Spleen (tissue), 11 donors: ENCODE measurements around the gene TECPR1. TPM values are rescaled to one million over a fixed set of nuclear protein-coding genes. Genes with fewer than 3 reads are reported as not detected.

Experiments used
- DNase-seq: peaks from one replicate; pipeline ENCODE4 v3.0.0-alpha.2; 2020
- H3K27ac ChIP-seq, 8 donors: fragments of 200-600 bp; sonication (generic) in 7 of 8; 1 replicate in 4 of 8; 2 replicates in 4 of 8; pipeline versions ENCODE4 v1.5.0 to v1.8.0; 2016 to 2021; ENCODE audit warnings: inconsistent platforms in 4 of 8, mild to moderate bottlenecking in 4 of 8, moderate library complexity in 1 of 8
- H3K27me3 ChIP-seq, 7 donors: fragments of 200-600 bp; sonication (generic) in 6 of 7; replicated peaks in 1 of 7; 1 replicate in 4 of 7; 2 replicates in 3 of 7; pipeline versions ENCODE4 v1.5.0 to v1.8.0; 2016 to 2021; ENCODE audit warnings: inconsistent platforms in 3 of 7, mild to moderate bottlenecking in 1 of 7
- H3K36me3 ChIP-seq, 6 donors: fragments of 200-600 bp; sonication (generic) in 5 of 6; 1 replicate in 4 of 6; 2 replicates in 2 of 6; pipeline versions ENCODE4 v1.5.0 to v1.8.0; 2016 to 2021; ENCODE audit warnings: inconsistent platforms in 2 of 6
- H3K4me1 ChIP-seq, 6 donors: fragments of 200-600 bp; sonication (generic) in 5 of 6; 1 replicate in 3 of 6; 2 replicates in 3 of 6; pipeline versions ENCODE4 v1.5.0 to v1.8.0; 2016 to 2021; ENCODE audit warnings: inconsistent platforms in 3 of 6
- H3K4me3 ChIP-seq, 8 donors: fragments of 200-600 bp; sonication (generic) in 7 of 8; 1 replicate in 4 of 8; 2 replicates in 4 of 8; pipeline versions ENCODE4 v1.5.0 to v1.8.0; 2016 to 2021; ENCODE audit warnings: inconsistent platforms in 4 of 8, mild to moderate bottlenecking in 4 of 8, moderate library complexity in 2 of 8
- H3K9me3 ChIP-seq, 8 donors: fragments of 200-600 bp; sonication (generic) in 7 of 8; 1 replicate in 4 of 8; 2 replicates in 4 of 8; pipeline versions ENCODE4 v1.5.0 to v1.8.0; 2016 to 2021; ENCODE audit warnings: inconsistent platforms in 4 of 8
- POLR2A ChIP-seq, 3 donors: fragments of 450-650 bp; IDR thresholded peaks; one replicate each; pipeline ENCODE4 v1.5.1; 2017; ENCODE audit warnings: antibody characterized with exemption in 3 of 3, mild to moderate bottlenecking in 1 of 3
- POLR2AphosphoS5 ChIP-seq, 3 donors: sonication (generic); formaldehyde crosslinking; IDR thresholded peaks; one replicate each; pipeline ENCODE4 v1.5.1; 2017; ENCODE audit warnings: antibody characterized with exemption in 3 of 3
- WGBS, 5 donors: extraction: QIAGEN DNeasy Blood & Tissue Kit in 3 of 5; methylation state at CpG; one replicate each; pipeline versions ENCODE4 v1.1.5 to v1.1.7; 2013 to 2018; 5-methylcytosine and 5-hydroxymethylcytosine counted together
- intact Hi-C: fragments of 100-400 bp; cut with DNase I; formaldehyde crosslinking; loops from one replicate; pipeline ENCODE4 v1.15.0; 2023; ENCODE audit warnings: low total_unique reads
- polyA plus RNA-seq, 3 donors: library from polyadenylated mRNA; stranded (reverse); fragments of 200-250 nt; gene quantifications; one replicate each; pipeline ENCODE4 v1.2.1, GENCODE V29; 2013
- total RNA-seq, 7 donors: library from RNA; depleted of rRNA in 3 of 7; stranded (reverse); fragments of >200 nt in 3 of 7; fragmentation: NEBNext Ultra II Directional in 4 of 7; extraction: Animal tissue kit (Norgen Biotek cat#: 25700) in 4 of 7; gene quantifications; one replicate each; pipeline versions ENCODE4 v1.1.0 to v1.2.1, GENCODE V29; 2016 to 2021
- TF ChIP-seq, protein P1 (sequence below), 11 experiments: fragments of 200-600 bp in 7 of 11; fragments of 450-650 bp in 4 of 11; sonication (generic) in 4 of 11; IDR thresholded peaks in 8 of 11; conservative IDR thresholded peaks in 3 of 11; 1 replicate in 7 of 11; 2 replicates in 4 of 11; pipeline versions ENCODE4 v1.4.0 to v1.8.0; 2016 to 2021; ENCODE audit warnings: antibody characterized with exemption in 11 of 11, inconsistent platforms in 4 of 11, mild to moderate bottlenecking in 1 of 11
- donor health status: healthy with polysubstance abuse.
- donor health status: DM: no; HTN: no; CAD: no; lungs with moderate emphysema.
- donor health status: DM: no; HTN: no; CAD: no.
- donor health status: Bipolar disorder and iron deficiency.
- donor health status: healthy.
- donor health status: DM: no; HTN: no; CAD: no.
- donor health status: DM: yes; HTN: yes; CAD: no.

The TECPR1 gene
- total and polyA plus RNA-seq, 10 donors: 8.4 to 86.4 (median 40.1) TPM

DNA sequence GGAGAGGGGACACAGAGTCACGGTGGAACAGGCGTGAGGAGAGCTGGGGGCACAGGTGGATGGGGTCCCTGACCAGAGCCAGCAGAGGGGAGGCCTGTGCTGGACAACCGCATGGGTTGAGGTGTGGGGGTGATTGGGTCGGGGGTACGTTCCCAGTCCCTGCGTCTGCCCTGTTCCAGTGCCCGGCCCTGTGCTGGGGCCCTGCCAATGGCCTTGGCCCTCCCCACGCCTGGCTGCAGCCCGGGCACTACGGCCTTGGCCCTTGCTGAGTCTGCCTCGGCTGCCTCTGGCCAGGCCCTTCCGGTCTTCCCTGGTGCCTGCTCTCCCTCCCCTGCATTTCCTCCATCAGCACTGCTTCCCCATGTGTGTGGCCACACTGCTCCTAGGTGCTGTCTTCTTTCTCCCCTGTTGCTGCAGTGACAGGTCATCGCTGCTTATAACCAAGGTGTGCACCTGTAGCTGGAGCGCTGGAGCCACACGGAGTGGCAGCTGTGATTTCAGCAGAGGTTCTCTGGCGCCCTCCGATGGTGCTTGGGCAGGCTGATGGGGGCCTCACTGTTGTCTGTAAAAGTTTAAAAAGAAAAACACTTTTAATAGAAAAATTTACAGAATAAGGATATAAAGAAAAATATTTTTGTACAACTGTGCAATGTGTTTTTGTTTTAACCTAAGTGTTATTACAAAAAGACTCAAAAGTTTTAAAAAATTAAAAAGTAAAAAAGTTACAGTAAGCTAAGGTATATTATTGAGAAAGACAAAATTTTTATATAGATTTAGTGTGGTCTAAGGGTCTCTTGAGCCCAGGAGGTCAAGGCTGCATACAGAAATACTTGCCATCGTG is 86.0 kb downstream of the TECPR1 start:
- Histone ChIP-seq H3K27ac (peak overlapping the region in 3 of 8 donors; percentile 17 to 60 (median 43)), H3K36me3 (peaks cover 0 to 26% (median 1%) of the 10 kb centered on the region in 6 donors), H3K9me3 (no peaks in the 10 kb centered on the region), H3K4me3 (no peak overlapping the region), H3K4me1 (peaks cover 0 to 69% (median 37%) of the 10 kb centered on the region in 6 donors), H3K27me3 (no peaks in the 10 kb centered on the region)
- WGBS, 5 donors: 59 to 74% (median 66%) methylated on average over 16 to 18 of the region's 18 CpGs
- TF ChIP-seq POLR2AphosphoS5 (IDR thresholded peaks at IDR 0.05) (peak; percentile 66 to 86 (median 76)), POLR2A (IDR thresholded peaks at IDR 0.05) (no peak)
- TF ChIP-seq, protein P1, sequence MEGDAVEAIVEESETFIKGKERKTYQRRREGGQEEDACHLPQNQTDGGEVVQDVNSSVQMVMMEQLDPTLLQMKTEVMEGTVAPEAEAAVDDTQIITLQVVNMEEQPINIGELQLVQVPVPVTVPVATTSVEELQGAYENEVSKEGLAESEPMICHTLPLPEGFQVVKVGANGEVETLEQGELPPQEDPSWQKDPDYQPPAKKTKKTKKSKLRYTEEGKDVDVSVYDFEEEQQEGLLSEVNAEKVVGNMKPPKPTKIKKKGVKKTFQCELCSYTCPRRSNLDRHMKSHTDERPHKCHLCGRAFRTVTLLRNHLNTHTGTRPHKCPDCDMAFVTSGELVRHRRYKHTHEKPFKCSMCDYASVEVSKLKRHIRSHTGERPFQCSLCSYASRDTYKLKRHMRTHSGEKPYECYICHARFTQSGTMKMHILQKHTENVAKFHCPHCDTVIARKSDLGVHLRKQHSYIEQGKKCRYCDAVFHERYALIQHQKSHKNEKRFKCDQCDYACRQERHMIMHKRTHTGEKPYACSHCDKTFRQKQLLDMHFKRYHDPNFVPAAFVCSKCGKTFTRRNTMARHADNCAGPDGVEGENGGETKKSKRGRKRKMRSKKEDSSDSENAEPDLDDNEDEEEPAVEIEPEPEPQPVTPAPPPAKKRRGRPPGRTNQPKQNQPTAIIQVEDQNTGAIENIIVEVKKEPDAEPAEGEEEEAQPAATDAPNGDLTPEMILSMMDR (IDR thresholded peaks at IDR 0.05 in 8 of 11, conservative IDR thresholded peaks at IDR 0.05 in 3 of 11): peak in 10 of 11 experiments; percentile 23 to 72 (median 64)
- intact Hi-C loops: loop anchor here (2.0 kb wide), 1 partner anchor 145 kb away; no protein-coding TSS in a partner anchor
- DNase-seq: peak; percentile 89

Other genes with a start within 250 kb of the TECPR1 start
- 10 to 100 TPM; 15.7 to 22.8 (median 19.9) TPM for gene LMTK2, start 145.4 kb downstream of the TECPR1 start, total RNA-seq
- 1 to 10 TPM; 1.3 to 2.9 (median 1.9) TPM for gene LMTK2, start 145.4 kb downstream of the TECPR1 start, polyA plus RNA-seq
- gene BHLHA15, start 40.8 kb downstream of the TECPR1 start, total RNA-seq: 10 to 100 TPM in 3 of 7 donors, 1 to 10 TPM in 4; 3.1 to 40.7 (median 9.3) TPM
- under 1 TPM in 2 of 3 donors, not detected in 1; 0.11 to 0.61 TPM for gene BHLHA15, start 40.8 kb downstream of the TECPR1 start, polyA plus RNA-seq
- gene BRI3, start 29.5 kb upstream of the TECPR1 start, total RNA-seq: 100 to 1,000 TPM in 4 of 7 donors, 10 to 100 TPM in 3; 59.3 to 264 (median 191) TPM
- gene BRI3, start 29.5 kb upstream of the TECPR1 start, polyA plus RNA-seq: 100 to 1,000 TPM in 2 of 3 donors, 10 to 100 TPM in 1; 100.0 to 229 (median 164) TPM
- gene BAIAP2L1, start 148.9 kb upstream of the TECPR1 start, total RNA-seq: 1 to 10 TPM in 5 of 7 donors, under 1 TPM in 2; 0.72 to 2.6 (median 2.1) TPM
- gene BAIAP2L1, start 148.9 kb upstream of the TECPR1 start, polyA plus RNA-seq: 1 to 10 TPM in 2 of 3 donors, under 1 TPM in 1; 0.76 to 1.4 (median 1.2) TPM